WTC11 (cell line): Measurements from ENCODE around the gene SNX21. TPM values are rescaled to one million over a fixed set of nuclear protein-coding genes. Genes with fewer than 3 reads are reported as not detected.
"Not testable (repeated sequence)": the region's sequence is repeated elsewhere in the genome, so short reads cannot be mapped to it uniquely, and the experiment has no call there.

ENCODE experiments used
- ATAC-seq: fragments of 200-7000 bp; cut with Tn5 transposase; 2 replicates; pipeline ENCODE4 v1.10.0; 2021; ENCODE audit warnings: mild to moderate bottlenecking, moderate library complexity
- CTCF ChIA-PET: fragments of 300-600 bp; sonication (Branson Sonifier 250); formaldehyde crosslinking; loops from one replicate; lab custom pipeline; 2021; ENCODE audit warnings: antibody characterized with exemption; lab: Charles Lee
- POLR2A ChIA-PET: fragments of 350-600 bp; sonication (Branson Sonifier 250); formaldehyde crosslinking; loops from one replicate; lab custom pipeline; 2021; ENCODE audit warnings: antibody characterized with exemption; lab: Charles Lee
- DNase-seq: peaks from one replicate; pipeline ENCODE4 v3.0.0; 2021; ENCODE audit warnings: low spot score
- H3K27ac Mint-ChIP-seq: 2 replicates; pipeline ENCODE4 v1.8.0; 2021; ENCODE audit warnings: mixed read lengths
- H3K27me3 Mint-ChIP-seq: 2 replicates; pipeline ENCODE4 v1.8.0; 2021; ENCODE audit warnings: low read depth, mild to moderate bottlenecking, moderate library complexity, mixed read lengths
- H3K36me3 Mint-ChIP-seq: 2 replicates; pipeline ENCODE4 v1.8.0; 2021; ENCODE audit warnings: mixed read lengths
- H3K4me1 Mint-ChIP-seq: 2 replicates; pipeline ENCODE4 v1.8.0; 2022; ENCODE audit warnings: mixed read lengths
- H3K4me3 Mint-ChIP-seq: 2 replicates; pipeline ENCODE4 v1.8.0; 2021; ENCODE audit warnings: mild to moderate bottlenecking, moderate library complexity, mixed read lengths
- H3K9me3 Mint-ChIP-seq: 2 replicates; pipeline ENCODE4 v1.8.0; 2021; ENCODE audit warnings: mixed read lengths
- ATF3 ChIP-seq: sonication (generic); formaldehyde crosslinking; conservative IDR thresholded peaks from 2 replicates; pipeline ENCODE4 v1.8.1; 2022; ENCODE audit warnings: mild to moderate bottlenecking, missing genetic modification reagents
- ATF6 ChIP-seq: sonication (generic); formaldehyde crosslinking; IDR thresholded peaks from 2 replicates; pipeline ENCODE4 v1.8.1; 2023; ENCODE audit warnings: mild to moderate bottlenecking, missing genetic modification reagents
- ELF4 ChIP-seq: sonication (generic); formaldehyde crosslinking; IDR thresholded peaks from 2 replicates; pipeline ENCODE4 v1.8.1; 2022; ENCODE audit warnings: low read depth, mild to moderate bottlenecking, moderate library complexity, missing genetic modification reagents
- EMX1 ChIP-seq: fragments of 250-450 bp; sonication (Bioruptor Pico); IDR thresholded peaks from 2 replicates; pipeline ENCODE4 v1.8.0; 2021; ENCODE audit warnings: mild to moderate bottlenecking
- FOXJ3 ChIP-seq: sonication (generic); formaldehyde crosslinking; IDR thresholded peaks from 2 replicates; pipeline ENCODE4 v1.9.0; 2021; ENCODE audit warnings: missing genetic modification reagents, mild to moderate bottlenecking, borderline replicate concordance
- JUN ChIP-seq: sonication (generic); formaldehyde crosslinking; IDR thresholded peaks from 2 replicates; pipeline ENCODE4 v1.8.0; 2023; ENCODE audit warnings: mild to moderate bottlenecking, missing genetic modification reagents
- NR2C2 ChIP-seq: sonication (generic); formaldehyde crosslinking; IDR thresholded peaks from 2 replicates; pipeline ENCODE4 v1.8.0; 2022; ENCODE audit warnings: mild to moderate bottlenecking, missing genetic modification reagents
- NR3C1 ChIP-seq: sonication (generic); formaldehyde crosslinking; conservative IDR thresholded peaks from 2 replicates; pipeline ENCODE4 v1.8.1; 2023; ENCODE audit warnings: low read depth, mild to moderate bottlenecking, missing genetic modification reagents
- OVOL2 ChIP-seq: fragments of 250-450 bp; sonication (Bioruptor Pico); IDR thresholded peaks from 2 replicates; pipeline ENCODE4 v1.9.0; 2021; ENCODE audit warnings: mild to moderate bottlenecking, borderline replicate concordance
- RELA ChIP-seq: sonication (generic); formaldehyde crosslinking; IDR thresholded peaks from 2 replicates; pipeline ENCODE4 v1.8.1; 2022; ENCODE audit warnings: missing genetic modification reagents, mild to moderate bottlenecking, borderline replicate concordance
- SMAD3 ChIP-seq: sonication (generic); formaldehyde crosslinking; IDR thresholded peaks from 2 replicates; pipeline ENCODE4 v1.8.0; 2022; ENCODE audit warnings: missing genetic modification reagents, mild to moderate bottlenecking, borderline replicate concordance
- TEAD1 ChIP-seq: sonication (generic); formaldehyde crosslinking; IDR thresholded peaks from 2 replicates; pipeline ENCODE4 v1.8.0; 2022; ENCODE audit warnings: mild to moderate bottlenecking, missing genetic modification reagents
- TEAD4 ChIP-seq: sonication (generic); formaldehyde crosslinking; IDR thresholded peaks from 2 replicates; pipeline ENCODE4 v1.8.0; 2022; ENCODE audit warnings: mild to moderate bottlenecking, missing genetic modification reagents
- ZNF121 ChIP-seq: sonication (generic); formaldehyde crosslinking; IDR thresholded peaks from 2 replicates; pipeline ENCODE4 v1.8.0; 2023; ENCODE audit warnings: missing genetic modification reagents
- ZNF671 ChIP-seq: fragments of 250-450 bp; sonication (Bioruptor Pico); IDR thresholded peaks from 2 replicates; pipeline ENCODE4 v1.8.0; 2021; ENCODE audit warnings: mild to moderate bottlenecking
- total RNA-seq: library from RNA; stranded (reverse); gene quantifications from 3 replicates; pipeline ENCODE4 v1.2.3, GENCODE V29; 2021
- TF ChIP-seq, protein P1 (sequence below): fragments of 250-450 bp; sonication (Bioruptor Pico); IDR thresholded peaks from 2 replicates; pipeline ENCODE4 v1.9.0; 2021; ENCODE audit warnings: moderate library complexity, mild to moderate bottlenecking, inconsistent platforms, borderline replicate concordance
- TF ChIP-seq, protein P2 (sequence below): sonication (generic); formaldehyde crosslinking; IDR thresholded peaks from 2 replicates; pipeline ENCODE4 v1.8.1; 2022; ENCODE audit warnings: mild to moderate bottlenecking, missing genetic modification reagents, moderate library complexity, borderline replicate concordance

Gene SNX21
- total RNA-seq, 1 experiment from 2014 or later, result 17.9 TPM

- H3K4me3 Mint-ChIP-seq, result peak overlapping the region; percentile 84
- peaks cover 32% of the 10 kb centered on the region for H3K36me3 Mint-ChIP-seq
- H3K9me3 Mint-ChIP-seq, result no peaks in the 10 kb centered on the region
- TF ChIP-seq OVOL2 (CRISPR knock-in tag) (no peak), NR3C1 (CRISPR knock-in tag) (no peak)
- no peak for DNase-seq
- H3K27ac Mint-ChIP-seq, result peak overlapping the region; percentile 71; the same call in 1 of the 2 replicates
- no peaks in the 10 kb centered on the region for H3K27me3 Mint-ChIP-seq
- peaks cover 8% of the 10 kb centered on the region for H3K4me1 Mint-ChIP-seq
- ChIA-PET POLR2A (no interaction called here), CTCF (interaction anchor here (1.8 kb wide), 1 partner anchor 21 kb away, joined by 13 read pairs; no protein-coding TSS in a partner anchor)
- ATAC-seq, result no peak
These were observed 41.1 kb upstream of the SNX21 start for GRCh38 chr20:45792317-45793118.

GRCh38 chr20:45796337-45797065 is 37.1 kb upstream of the SNX21 start:
- POLR2A ChIA-PET, result no interaction called here
- Mint-ChIP-seq H3K9me3 (no peaks in the 10 kb centered on the region), H3K4me3 (no peak overlapping the region), H3K27ac (no peak overlapping the region), H3K4me1 (peaks cover 11% of the 10 kb centered on the region), H3K36me3 (peaks cover 33% of the 10 kb centered on the region), H3K27me3 (no peaks in the 10 kb centered on the region)
- DNase-seq (no peak), ATAC-seq (no peak)
- CTCF ChIA-PET, result interaction anchor here (1.9 kb wide), 1 partner anchor 25 kb away, joined by 6 read pairs; no protein-coding TSS in a partner anchor
- TF ChIP-seq FOXJ3 (CRISPR knock-in tag), result no peak
- no peak for TF ChIP-seq ZNF671 (CRISPR knock-in tag)
- no peak for TF ChIP-seq TEAD1 (CRISPR knock-in tag)
- TF ChIP-seq TEAD4 (CRISPR knock-in tag), result no peak
- TF ChIP-seq ZNF121 (CRISPR knock-in tag), result no peak
- TF ChIP-seq NR2C2, result no peak
- no peak for TF ChIP-seq RELA (CRISPR knock-in tag)
- no peak for TF ChIP-seq ATF3
- no peak for TF ChIP-seq ELF4 (CRISPR knock-in tag)
- TF ChIP-seq, protein P1, sequence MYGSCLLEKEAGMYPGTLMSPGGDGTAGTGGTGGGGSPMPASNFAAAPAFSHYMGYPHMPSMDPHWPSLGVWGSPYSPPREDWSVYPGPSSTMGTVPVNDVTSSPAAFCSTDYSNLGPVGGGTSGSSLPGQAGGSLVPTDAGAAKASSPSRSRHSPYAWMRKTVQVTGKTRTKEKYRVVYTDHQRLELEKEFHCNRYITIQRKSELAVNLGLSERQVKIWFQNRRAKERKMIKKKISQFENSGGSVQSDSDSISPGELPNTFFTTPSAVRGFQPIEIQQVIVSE (CRISPR knock-in tag), result no peak
- no peak for TF ChIP-seq ATF6 (CRISPR knock-in tag)
- TF ChIP-seq, protein P2, sequence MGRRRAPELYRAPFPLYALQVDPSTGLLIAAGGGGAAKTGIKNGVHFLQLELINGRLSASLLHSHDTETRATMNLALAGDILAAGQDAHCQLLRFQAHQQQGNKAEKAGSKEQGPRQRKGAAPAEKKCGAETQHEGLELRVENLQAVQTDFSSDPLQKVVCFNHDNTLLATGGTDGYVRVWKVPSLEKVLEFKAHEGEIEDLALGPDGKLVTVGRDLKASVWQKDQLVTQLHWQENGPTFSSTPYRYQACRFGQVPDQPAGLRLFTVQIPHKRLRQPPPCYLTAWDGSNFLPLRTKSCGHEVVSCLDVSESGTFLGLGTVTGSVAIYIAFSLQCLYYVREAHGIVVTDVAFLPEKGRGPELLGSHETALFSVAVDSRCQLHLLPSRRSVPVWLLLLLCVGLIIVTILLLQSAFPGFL (CRISPR knock-in tag), result no peak
- no peak for TF ChIP-seq SMAD3 (CRISPR knock-in tag)
- TF ChIP-seq EMX1 (CRISPR knock-in tag), result no peak
- no peak for TF ChIP-seq JUN (CRISPR knock-in tag)
- TF ChIP-seq, all 79 proteins: peak for 0

DNA sequence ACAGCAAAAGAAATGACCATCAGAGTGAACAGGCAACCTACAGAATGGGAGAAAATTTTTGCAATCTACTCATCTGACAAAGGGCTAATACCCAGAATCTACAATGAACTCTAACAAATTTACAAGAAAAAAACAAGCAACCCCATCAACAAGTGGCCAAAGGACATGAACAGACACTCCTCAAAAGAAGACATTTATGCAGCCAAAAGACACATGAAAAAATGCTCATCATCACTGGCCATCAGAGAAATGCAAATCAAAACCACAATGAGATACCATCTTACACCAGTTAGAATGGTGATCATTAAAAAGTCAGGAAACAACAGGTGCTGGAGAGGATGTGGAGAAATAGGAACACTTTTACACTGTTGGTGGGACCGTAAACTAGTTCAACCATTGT is 36.1 kb upstream of the SNX21 start:
- H3K27ac Mint-ChIP-seq, CTCF ChIA-PET, H3K4me1 Mint-ChIP-seq, H3K9me3 Mint-ChIP-seq, H3K27me3 Mint-ChIP-seq, DNase-seq, POLR2A ChIA-PET, H3K4me3 Mint-ChIP-seq, ATAC-seq: not testable (repeated sequence)
- H3K36me3 Mint-ChIP-seq, result peaks cover 35% of the 10 kb centered on the region

DNA sequence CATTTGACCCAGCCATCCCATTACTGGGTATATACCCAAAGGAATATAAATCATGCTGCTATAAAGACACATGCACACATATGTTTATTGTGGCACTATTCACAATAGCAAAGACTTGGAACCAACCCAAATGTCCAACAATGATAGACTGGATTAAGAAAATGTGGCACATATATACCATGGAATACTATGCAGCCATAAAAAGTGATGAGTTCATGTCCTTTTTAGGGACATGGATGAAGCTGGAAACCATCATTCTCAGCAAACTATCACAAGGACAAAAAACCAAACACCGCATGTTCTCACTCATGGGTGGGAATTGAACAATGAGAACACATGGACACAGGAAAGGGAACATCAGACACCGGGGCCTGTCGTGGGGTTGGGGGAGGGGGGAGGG is 35.6 kb upstream of the SNX21 start:
- ATAC-seq, result not testable (repeated sequence)

More for the DNA sequence above, 35.6 kb upstream of the SNX21 start:
- H3K4me1 Mint-ChIP-seq, POLR2A ChIA-PET, H3K9me3 Mint-ChIP-seq, H3K27me3 Mint-ChIP-seq, H3K4me3 Mint-ChIP-seq, DNase-seq, H3K27ac Mint-ChIP-seq: not testable (repeated sequence)
- H3K36me3 Mint-ChIP-seq, result peaks cover 34% of the 10 kb centered on the region
- CTCF ChIA-PET, result interaction anchor here (2.1 to 2.2 kb wide), 2 partner anchors 27 to 36 kb away, joined by 7 to 17 read pairs; partner anchors contain the start of gene SNX21
